Activated naive CD4-positive, alpha-beta T cell treated with anti-CD3 and anti-CD28 coated beads, Interleukin-2, amount 50 U/mL, for 24 hours (primary cell): ENCODE data around the gene FGF16.
"Not testable (repeated sequence)": the region's sequence is repeated elsewhere in the genome, so short reads cannot be mapped to it uniquely, and the experiment has no call there.

ENCODE experiments used
- H3K27ac Mint-ChIP-seq: one replicate; pipeline ENCODE4 v1.8.0; 2021; ENCODE audit warnings: mild to moderate bottlenecking, mixed read lengths
- H3K27me3 Mint-ChIP-seq: one replicate; pipeline ENCODE4 v1.8.0; 2021; ENCODE audit warnings: mixed read lengths
- H3K36me3 Mint-ChIP-seq: one replicate; pipeline ENCODE4 v1.8.0; 2021; ENCODE audit warnings: mixed read lengths
- H3K4me1 Mint-ChIP-seq: one replicate; pipeline ENCODE4 v1.8.0; 2021; ENCODE audit warnings: mixed read lengths
- H3K4me3 Mint-ChIP-seq: one replicate; pipeline ENCODE4 v1.8.0; 2021; ENCODE audit warnings: mild to moderate bottlenecking, mixed read lengths
- H3K9me3 Mint-ChIP-seq: one replicate; pipeline ENCODE4 v1.8.0; 2021; ENCODE audit warnings: mixed read lengths

FGF16 gene

DNA sequence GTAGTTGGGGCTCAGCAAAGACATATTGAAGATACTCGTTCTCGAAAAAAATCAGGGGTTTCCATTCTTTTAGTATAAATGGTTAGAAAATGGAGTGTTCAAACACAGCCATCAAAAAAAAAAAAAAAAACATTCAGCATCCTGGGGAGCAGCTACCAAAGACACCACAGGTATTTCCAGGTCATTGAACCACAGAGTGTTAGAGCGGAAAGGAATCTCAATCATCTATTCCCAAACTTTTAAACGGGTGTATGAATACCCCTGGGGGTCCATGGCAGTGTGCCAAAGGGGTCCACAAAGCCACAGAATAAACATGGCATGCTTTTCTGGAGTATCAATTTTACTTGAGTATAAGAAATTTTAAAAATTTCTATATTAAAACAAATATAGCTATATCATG is 6.9 kb upstream of the FGF16 start:
- no peaks in the 10 kb centered on the region for H3K4me1 Mint-ChIP-seq
- no peak overlapping the region for H3K4me3 Mint-ChIP-seq
- H3K9me3 Mint-ChIP-seq = no peaks in the 10 kb centered on the region
- H3K27me3 Mint-ChIP-seq = peaks cover 6% of the 10 kb centered on the region
- peaks cover 2% of the 10 kb centered on the region for H3K36me3 Mint-ChIP-seq
- no peak overlapping the region for H3K27ac Mint-ChIP-seq

DNA sequence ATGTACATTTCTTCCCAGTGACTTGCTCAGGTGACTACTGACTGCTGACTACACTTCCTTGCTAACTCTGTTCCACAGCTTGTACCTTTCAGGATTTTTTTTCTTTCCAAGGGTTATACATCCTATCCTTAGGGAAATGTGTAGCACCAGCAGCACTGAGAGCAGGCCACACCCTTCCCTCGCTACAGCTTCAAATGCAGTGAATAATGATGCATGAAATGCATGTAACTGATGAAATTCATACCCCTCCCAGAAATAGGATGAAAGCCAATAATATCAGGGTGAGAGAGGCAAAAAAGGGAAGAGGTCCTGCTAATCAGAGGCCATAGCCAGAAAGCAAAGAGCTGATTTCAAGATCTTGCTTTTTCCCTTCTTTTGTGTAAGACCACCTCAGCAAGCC is 6.2 kb upstream of the FGF16 start:
- Mint-ChIP-seq H3K9me3 (no peaks in the 10 kb centered on the region), H3K4me3 (no peak overlapping the region), H3K4me1 (no peaks in the 10 kb centered on the region), H3K27me3 (peaks cover 7% of the 10 kb centered on the region), H3K36me3 (peaks cover 2% of the 10 kb centered on the region), H3K27ac (no peak overlapping the region)

DNA sequence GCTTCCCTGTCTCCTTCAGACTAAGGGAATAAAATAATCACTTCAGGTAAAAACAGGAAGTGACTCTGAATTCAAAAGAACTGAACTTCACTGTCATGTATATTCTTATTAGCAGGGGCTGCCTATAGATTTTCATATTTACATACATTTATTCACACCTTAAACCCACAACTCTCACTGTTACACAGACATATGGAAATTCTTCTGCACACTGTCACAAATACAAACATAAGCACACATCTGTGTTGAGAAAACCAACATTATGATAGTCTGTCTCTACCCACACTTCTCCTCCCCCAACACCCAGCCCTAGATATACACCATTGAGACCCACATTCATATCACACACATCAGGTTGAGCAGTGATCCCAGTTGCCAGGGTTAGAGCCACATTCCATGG is 5.7 kb upstream of the FGF16 start:
- Mint-ChIP-seq H3K27me3 (peaks cover 10% of the 10 kb centered on the region), H3K4me3 (no peak overlapping the region), H3K9me3 (no peaks in the 10 kb centered on the region), H3K36me3 (peaks cover 2% of the 10 kb centered on the region), H3K4me1 (peaks cover under 1% of the 10 kb centered on the region), H3K27ac (no peak overlapping the region)

DNA sequence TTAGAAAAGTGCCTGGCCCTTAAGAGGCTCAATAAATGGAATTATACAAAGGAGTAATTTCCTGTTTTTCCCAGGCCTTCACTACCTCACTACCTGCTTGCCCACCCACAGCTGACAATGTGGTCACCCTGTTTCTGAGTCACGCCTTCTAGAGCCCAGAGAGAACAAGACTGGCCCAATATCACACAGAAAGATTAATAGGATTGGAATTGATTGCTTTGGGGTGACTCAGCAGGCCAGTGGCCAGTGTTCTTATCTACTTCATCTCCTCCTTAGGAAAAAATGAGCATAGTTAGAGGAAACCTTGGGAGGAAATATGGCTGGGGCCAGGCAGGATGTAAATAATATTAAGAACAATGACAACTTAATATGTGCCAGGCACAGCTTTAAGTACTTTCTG is 4.5 kb upstream of the FGF16 start:
- Mint-ChIP-seq H3K36me3 (peaks cover 2% of the 10 kb centered on the region), H3K9me3 (no peaks in the 10 kb centered on the region), H3K4me1 (peaks cover 9% of the 10 kb centered on the region), H3K27me3 (peaks cover 12% of the 10 kb centered on the region), H3K27ac (no peak overlapping the region), H3K4me3 (no peak overlapping the region)

DNA sequence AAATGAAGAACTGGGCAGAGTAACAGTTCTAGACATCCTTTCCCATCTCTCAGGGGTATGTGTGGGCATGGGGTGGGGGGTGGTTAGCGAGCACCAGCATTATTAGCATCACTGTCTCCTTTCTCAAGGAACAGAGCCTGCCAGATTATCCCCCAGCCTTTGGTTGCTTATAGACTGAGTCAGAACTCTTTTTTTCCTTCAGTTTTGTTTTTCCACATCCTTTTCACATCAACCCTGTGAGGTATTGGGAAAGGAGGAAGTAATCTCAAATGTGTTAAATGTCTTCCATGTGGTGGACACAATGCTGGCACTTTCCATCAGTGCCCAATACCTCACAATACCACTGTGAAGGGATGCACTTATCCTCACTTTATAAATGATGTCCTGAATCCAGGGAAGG is 3.1 kb upstream of the FGF16 start:
- H3K4me1 Mint-ChIP-seq = peaks cover 9% of the 10 kb centered on the region
- H3K27ac Mint-ChIP-seq = no peak overlapping the region
- peaks cover 18% of the 10 kb centered on the region for H3K27me3 Mint-ChIP-seq
- H3K9me3 Mint-ChIP-seq = no peaks in the 10 kb centered on the region
- H3K4me3 Mint-ChIP-seq = no peak overlapping the region
- peaks cover 2% of the 10 kb centered on the region for H3K36me3 Mint-ChIP-seq

DNA sequence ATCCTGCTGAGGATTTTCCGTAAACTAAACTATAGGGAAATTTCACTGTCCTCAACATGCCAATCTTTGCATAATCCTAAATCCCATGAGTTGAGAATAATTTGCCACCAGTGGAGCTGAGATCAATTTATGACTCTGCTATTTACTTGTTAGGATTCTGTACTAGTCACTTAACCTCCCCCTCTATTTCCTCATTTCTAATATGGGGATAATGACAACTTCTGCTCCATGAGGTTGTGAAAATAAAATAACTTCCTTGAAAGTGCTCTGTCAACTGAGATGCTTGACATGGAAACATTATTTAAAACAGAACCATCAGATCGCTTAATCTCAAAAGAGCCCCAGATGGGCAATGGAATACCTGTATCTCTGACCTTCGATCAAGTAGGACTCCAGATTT is 2.6 kb upstream of the FGF16 start:
- no peak overlapping the region for H3K4me3 Mint-ChIP-seq
- no peak overlapping the region for H3K27ac Mint-ChIP-seq
- peaks cover 9% of the 10 kb centered on the region for H3K4me1 Mint-ChIP-seq

DNA sequence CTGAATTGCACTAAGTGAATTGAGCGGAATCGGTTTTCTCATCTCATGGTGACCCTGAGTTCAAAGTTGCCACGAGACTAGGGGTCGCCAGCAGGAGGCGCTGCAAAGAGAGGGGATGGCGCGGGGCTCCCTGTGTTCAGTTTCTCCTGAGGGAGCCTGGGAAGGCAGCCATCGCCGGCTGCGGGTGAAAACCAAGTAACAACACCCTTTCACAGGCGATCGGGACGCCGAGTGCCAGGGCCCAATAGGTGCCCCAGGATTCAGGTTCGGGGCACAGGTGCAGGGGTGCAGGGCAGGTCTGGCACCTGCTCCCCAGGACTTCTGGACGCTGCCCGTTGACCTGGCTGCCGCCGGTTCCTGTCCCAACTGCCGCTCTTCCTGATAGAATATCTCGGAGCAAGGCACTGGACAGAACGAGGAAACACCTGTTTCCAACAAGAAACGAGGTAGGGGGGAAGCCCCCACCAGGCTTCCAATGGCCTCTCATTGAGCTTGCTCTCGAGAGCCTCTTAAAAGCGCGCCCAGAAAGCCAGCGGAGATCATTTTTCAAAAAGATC is 1.1 kb upstream of the FGF16 start:
- Mint-ChIP-seq H3K27me3 (peaks cover 18% of the 10 kb centered on the region), H3K9me3 (no peaks in the 10 kb centered on the region), H3K4me1 (peaks cover 9% of the 10 kb centered on the region)

More for the DNA sequence above, 2.6 kb upstream of the FGF16 start:
- H3K27me3 Mint-ChIP-seq = peaks cover 18% of the 10 kb centered on the region
- peaks cover 2% of the 10 kb centered on the region for H3K36me3 Mint-ChIP-seq
- H3K9me3 Mint-ChIP-seq = no peaks in the 10 kb centered on the region

DNA sequence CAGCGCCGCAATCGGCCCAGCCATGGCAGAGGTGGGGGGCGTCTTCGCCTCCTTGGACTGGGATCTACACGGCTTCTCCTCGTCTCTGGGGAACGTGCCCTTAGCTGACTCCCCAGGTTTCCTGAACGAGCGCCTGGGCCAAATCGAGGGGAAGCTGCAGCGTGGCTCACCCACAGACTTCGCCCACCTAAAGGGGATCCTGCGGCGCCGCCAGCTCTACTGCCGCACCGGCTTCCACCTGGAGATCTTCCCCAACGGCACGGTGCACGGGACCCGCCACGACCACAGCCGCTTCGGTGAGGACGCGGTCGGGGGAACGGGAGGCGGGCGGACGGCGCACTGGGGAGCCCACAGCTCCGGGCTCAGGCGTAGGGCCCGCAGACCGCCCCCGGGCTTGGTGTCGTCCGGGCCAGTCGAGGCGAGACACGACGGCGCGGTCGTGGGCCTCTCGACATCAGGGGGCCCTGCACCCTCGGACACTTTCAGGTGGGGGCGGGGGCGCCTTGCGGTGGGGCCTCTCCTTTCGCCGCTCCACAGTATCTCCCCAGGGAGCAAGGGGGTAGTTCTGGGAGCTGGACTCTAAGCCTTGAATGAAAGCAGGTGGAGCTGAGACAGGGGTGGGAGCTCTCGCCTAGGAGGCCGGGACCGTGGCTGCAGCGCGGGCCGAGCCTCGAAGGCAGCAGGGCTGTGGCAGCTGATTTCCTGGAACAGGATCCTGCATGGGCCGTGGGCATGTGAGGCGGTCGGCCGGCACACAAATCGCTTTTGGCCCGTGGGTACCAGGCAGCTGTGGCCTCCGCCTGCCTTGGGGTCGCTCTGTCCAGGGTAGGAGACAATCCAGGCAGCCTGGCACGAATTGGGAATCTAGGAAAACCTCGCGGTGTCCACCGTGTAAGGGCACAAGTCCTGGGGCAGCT is 722 bp downstream of the FGF16 start:
- Mint-ChIP-seq H3K4me3 (peak overlapping the region; percentile 42), H3K27me3 (peaks cover 18% of the 10 kb centered on the region), H3K27ac (no peak overlapping the region), H3K4me1 (peaks cover 9% of the 10 kb centered on the region), H3K36me3 (no peaks in the 10 kb centered on the region), H3K9me3 (no peaks in the 10 kb centered on the region)

More for the DNA sequence above, 1.1 kb upstream of the FGF16 start:
- Mint-ChIP-seq H3K36me3 (no peaks in the 10 kb centered on the region), H3K27ac (no peak overlapping the region), H3K4me3 (peak overlapping the region; percentile 76)

DNA sequence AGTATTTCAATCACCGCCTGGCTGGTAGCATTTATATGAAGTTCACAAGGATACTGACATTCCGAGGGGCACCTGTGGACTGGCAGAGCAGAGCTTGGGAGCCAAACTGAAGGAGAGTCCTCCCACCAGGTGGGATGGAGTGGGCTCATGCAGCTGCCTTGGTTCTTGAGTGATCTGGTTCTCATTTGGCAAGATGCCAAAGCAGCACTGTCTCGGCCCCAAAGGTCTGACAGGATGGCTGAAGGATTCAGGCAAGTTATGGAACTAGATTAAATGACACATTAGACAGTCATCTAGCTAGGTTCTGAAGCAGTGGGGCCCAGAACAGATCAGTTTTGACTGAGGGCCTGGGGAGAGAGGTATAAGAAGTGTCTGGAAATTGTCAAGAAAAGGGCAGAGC is 3.2 kb downstream of the FGF16 start:
- peaks cover 12% of the 10 kb centered on the region for H3K27me3 Mint-ChIP-seq
- H3K4me1 Mint-ChIP-seq = peaks cover 9% of the 10 kb centered on the region
- no peaks in the 10 kb centered on the region for H3K9me3 Mint-ChIP-seq
- no peak overlapping the region for H3K4me3 Mint-ChIP-seq
- no peak overlapping the region for H3K27ac Mint-ChIP-seq
- H3K36me3 Mint-ChIP-seq = no peaks in the 10 kb centered on the region

DNA sequence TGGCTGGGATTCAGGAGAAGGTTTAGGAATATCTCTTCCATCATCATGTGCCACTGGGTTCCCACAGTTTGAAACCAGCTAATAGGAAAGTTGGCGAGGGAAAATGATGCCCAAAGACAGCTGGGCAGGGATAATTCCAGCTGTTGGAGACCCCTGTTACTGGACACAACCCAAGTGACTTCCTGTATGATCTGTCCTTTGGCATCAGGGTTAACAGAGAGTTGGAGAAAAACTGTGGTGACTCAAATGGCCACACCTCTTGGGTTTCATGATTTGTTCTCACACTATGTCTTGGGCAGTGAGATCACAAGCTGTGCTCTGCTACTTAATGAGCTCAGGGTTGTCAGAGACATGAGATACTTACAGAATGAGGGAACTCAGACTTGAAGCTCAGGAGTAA is 3.8 kb downstream of the FGF16 start:
- Mint-ChIP-seq H3K9me3 (no peaks in the 10 kb centered on the region), H3K4me3 (no peak overlapping the region), H3K36me3 (no peaks in the 10 kb centered on the region), H3K4me1 (peaks cover 9% of the 10 kb centered on the region), H3K27ac (no peak overlapping the region), H3K27me3 (peaks cover 10% of the 10 kb centered on the region)

DNA sequence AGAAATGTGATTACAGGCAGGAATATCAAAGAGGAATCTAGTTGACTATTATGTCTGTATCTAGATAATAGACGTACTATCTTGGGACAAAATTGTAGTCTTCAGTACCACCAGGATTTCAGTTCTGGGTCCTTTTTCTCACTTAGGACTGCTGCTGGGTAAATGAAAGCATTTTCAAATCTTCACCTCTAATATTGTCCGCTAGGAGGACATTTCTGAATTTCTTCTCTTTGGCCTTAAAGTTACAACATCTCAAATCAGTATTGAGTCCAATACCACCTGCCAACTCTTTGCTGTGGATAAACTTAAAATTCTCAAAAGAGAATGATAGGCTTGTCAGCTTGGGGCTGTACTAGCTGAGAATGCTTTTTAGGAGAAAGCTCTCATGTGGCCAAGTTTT is 6.0 kb downstream of the FGF16 start:
- peaks cover 5% of the 10 kb centered on the region for H3K27me3 Mint-ChIP-seq
- no peak overlapping the region for H3K27ac Mint-ChIP-seq
- H3K4me1 Mint-ChIP-seq = no peaks in the 10 kb centered on the region
- no peaks in the 10 kb centered on the region for H3K36me3 Mint-ChIP-seq
- H3K9me3 Mint-ChIP-seq = no peaks in the 10 kb centered on the region
- H3K4me3 Mint-ChIP-seq = no peak overlapping the region

DNA sequence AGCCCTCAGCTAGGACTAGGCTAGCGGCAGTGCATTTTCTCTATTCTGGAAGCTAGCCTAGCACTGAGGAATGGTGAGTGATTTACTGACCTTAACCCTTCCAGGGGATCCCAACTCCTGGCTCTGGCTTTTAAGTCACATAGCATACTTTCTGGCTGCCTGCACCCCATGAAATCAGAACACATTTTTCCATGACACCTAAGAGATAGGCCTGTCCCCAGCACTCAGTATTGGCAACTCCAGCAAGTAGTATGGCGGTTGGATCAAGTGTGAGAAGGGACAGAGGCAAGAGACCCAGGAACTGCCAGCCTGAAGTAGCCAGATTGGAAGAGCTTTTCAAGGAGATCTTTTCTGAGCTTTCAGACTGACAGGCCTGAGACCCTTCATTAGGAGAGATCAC is 8.2 kb downstream of the FGF16 start:
- no peaks in the 10 kb centered on the region for H3K27me3 Mint-ChIP-seq
- no peaks in the 10 kb centered on the region for H3K36me3 Mint-ChIP-seq
- no peaks in the 10 kb centered on the region for H3K4me1 Mint-ChIP-seq
- H3K27ac Mint-ChIP-seq = no peak overlapping the region
- no peak overlapping the region for H3K4me3 Mint-ChIP-seq
- no peaks in the 10 kb centered on the region for H3K9me3 Mint-ChIP-seq

DNA sequence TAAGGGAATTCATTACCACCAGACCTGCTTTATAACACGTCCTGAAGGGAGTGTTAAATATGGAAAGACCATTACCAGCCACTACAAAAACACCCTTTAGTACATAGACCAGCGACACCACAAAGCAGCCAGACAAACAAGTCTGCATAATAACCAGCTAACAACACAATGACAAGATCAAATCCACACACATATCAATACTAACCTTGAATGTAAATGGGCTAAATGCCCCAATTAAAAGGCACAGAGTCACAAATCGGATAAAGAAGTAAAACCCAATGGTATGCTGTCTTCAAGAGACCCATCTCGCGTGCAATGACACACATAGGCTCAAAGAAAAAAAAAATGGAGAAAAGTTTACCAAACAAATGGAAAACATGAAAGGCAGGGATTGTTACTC is 36.9 kb downstream of the FGF16 start:
- H3K4me3 Mint-ChIP-seq = no peak overlapping the region
- H3K27me3 Mint-ChIP-seq = peaks cover 1% of the 10 kb centered on the region
- H3K4me1 Mint-ChIP-seq = no peaks in the 10 kb centered on the region
- H3K9me3 Mint-ChIP-seq = peaks cover 5% of the 10 kb centered on the region
- peaks cover 4% of the 10 kb centered on the region for H3K36me3 Mint-ChIP-seq
- H3K27ac Mint-ChIP-seq = no peak overlapping the region

DNA sequence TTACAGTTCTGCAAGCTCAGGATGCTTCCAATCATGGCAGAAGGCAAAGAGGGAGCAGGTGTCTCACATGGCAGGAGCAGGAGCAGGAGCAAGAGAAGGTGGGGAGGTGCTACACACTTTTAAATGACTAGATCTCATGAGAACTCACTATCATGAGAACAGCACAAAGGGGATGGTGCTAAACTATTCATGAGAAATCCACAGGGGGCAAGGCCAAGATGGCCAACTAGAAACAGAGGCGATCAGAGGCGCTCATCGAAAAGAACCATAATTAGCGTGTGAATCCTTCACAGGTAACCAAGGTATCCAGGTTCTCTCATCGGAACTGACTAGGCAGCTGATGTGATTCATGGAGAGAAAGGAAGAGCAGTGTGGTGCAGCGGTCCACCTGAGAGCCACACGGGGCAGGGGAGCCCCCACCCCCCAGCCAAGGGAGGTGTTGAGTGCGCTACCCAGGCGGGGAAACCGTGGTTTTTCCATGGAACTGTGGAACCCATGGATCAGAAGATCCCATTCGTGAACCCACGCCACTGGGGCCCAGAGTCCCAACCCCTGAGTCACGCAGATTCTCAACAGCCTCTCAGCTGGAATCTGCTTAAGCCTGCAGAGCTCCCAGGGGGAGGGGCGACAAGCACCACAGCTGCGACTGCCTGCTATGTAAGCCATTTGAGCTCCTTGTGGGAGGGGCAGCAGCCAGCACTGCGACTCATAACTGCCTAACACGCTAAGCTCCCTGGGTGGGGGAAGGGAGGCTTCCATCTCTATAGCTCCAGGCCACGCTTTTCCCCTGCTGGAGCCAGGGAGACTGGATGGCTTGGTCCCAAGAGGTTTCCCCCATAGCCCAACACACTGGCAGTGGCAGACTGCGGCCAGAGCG is 46.7 kb downstream of the FGF16 start:
- no peaks in the 10 kb centered on the region for H3K27me3 Mint-ChIP-seq
- H3K4me1 Mint-ChIP-seq = no peaks in the 10 kb centered on the region
- no peaks in the 10 kb centered on the region for H3K36me3 Mint-ChIP-seq
- H3K4me3 Mint-ChIP-seq = no peak overlapping the region
- no peak overlapping the region for H3K27ac Mint-ChIP-seq
- H3K9me3 Mint-ChIP-seq = no peaks in the 10 kb centered on the region

DNA sequence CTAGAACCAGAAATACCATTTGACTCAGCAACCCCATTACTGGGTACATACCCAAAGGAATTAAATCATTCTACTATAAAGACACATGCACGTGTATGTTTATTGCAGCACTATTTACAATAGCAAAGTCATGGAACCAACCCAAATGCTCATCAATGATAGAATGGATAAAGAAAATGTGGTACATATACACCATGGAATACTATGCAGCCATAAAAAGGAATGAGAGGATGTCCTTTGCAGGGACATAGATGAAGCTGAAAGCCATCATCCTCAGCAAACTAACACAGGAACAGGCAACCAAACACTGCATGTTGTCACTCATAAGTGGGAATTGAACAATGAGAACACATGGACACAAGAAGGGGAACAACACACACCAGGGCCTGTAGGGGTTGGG is 53.0 kb downstream of the FGF16 start:
- not testable (repeated sequence) for H3K9me3 Mint-ChIP-seq, H3K27me3 Mint-ChIP-seq, H3K36me3 Mint-ChIP-seq, H3K4me3 Mint-ChIP-seq, H3K27ac Mint-ChIP-seq, H3K4me1 Mint-ChIP-seq
